Fibroblast of skin of right biceps (primary cell): ENCODE data around the gene SH2D7.
A peak's percentile ranks its signal among the peaks of the same experiment; 100 is the strongest.

Source experiments
- DNase-seq: peaks from one replicate; pipeline ENCODE4 v3.0.0-alpha.2; 2013

SH2D7 gene

DNA sequence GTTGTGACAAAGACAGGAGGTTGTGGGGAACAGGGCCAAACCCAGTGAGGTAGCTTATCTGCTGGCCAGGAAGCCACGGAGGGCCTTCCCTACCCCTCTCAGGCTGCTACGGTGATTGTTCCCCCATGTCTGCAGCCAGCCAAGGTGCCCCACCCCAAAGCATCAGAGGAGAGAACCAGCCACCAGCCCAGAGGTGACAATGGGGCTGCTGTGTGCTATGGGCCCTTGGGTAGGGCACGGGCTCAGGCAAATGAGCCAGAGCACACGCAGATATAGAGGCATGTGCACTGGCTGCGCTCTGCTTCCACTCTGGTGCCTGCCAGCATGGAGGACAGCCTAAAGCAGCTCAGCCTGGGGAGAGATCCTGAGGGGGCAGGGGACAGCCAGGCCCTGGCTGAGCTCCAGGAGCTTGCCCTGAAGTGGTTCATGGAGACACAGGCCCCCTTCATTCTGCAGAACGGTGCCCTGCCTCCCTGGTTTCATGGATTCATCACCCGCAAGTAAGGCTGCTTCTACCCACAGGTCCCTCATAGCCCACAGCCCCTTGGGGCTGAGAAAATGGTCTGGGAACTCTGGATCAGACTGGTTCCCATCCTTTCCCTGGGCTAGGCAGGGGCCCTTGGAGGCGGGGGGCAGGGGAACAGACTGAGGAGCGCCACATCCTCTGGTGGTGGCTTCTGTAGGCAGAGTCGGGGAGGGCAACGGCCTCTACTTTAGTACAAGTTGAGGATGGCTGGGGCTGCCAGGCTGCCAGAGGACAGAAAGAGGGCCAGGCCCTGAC lies at the start of gene SH2D7:
SH2D7 (plus strand) TSS at position 301 of the 781 bp plus-strand sequence; CDS start at position 325, 24 bp downstream.
- no peak for DNase-seq

DNA sequence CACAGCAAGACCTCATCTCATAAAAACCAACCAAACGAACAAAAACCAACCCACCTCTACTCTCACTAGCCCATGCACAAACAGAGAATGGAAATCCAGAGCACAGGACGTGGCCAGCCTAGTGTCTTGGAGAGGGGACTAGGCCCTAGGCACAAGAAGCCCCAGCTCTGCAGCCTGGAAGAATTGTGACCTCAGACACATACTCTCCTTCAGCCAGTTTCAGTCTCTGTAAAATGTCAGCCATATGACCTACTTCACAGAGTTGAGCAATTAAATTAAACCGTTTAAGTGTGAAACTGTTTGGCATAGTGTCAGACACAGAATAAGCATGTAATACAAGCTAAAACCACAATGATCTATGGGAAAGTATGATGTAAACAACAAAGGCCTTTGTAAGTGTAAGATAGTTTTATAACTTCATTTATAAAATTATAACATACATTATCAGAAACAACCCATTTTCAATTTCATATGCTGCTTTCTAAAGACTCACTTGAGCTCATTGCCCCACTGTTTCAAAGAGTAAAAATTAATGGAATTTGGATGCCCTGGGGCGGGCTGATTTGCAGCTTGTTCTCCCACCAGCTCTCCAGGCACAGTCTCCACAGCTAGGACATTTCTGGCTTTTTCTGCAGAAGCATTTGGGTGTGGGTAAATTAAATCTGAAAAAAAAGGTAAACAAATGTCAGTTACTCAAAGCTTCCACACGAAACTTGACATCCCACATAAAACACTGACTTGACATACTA lies 47.8 kb upstream of the SH2D7 start:
- DNase-seq = no peak

DNA sequence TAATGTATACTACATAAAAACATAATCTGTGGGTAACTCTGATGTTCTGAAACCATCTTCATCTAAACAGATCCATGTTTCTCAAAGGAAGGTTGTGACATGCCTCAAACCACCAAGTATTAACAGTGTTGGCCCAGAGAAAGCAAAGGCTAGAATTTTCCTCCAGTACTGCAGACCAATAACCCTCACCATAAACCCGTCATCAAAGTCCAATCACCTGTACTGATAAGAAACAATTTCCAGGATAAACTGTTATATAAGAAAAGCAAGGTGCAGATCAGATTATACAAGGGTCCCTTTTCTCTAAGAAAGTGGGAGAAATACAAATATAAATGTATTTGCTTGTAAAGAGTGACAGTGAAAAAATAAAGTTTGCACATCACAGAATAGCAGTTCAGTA lies 47.2 kb upstream of the SH2D7 start:
- no peak for DNase-seq

GRCh38 chr15:78046796-78047341 lies 45.5 kb upstream of the SH2D7 start:
- no peak for DNase-seq

DNA sequence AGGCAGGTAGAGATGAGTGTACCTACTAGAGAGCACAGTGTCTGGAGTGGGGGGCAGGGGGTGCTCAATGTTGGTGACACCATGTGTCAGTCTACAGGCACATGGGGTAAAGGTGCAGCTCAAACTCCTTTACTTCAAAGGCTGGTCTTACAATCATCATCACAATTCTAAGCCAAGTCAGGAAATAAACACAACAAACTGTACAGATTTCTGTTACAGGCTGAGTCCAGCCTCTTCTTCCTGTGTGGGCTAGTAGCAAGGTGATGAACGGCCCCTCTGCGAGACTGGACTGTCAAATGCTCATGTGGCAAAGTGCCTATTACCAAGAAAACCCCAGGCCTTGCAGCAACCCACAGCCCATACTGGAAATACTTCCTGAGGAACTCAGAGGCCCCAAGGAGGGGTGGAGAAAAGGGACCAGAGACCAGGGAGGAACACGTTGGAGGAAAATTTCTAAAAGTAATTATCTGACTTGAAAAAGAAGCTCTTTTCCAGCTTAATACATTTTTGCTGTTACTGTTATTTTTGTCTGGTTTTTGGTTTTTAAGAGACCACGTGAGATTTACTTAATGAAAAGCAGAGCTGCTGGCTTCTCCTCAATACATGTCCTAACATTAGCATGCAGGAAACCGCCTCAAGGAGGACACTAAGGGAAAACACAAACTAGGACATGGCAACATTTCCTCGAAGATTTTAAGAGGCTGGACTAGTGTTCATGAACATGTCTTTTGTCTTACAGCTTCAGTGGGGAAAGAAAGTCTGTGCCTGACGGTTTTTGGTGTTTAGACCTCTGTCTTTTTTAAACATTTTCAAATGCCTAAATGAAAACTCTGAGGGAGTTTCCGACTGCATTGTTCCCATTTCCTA lies 44.4 kb upstream of the SH2D7 start:
- peak; percentile 82 for DNase-seq

DNA sequence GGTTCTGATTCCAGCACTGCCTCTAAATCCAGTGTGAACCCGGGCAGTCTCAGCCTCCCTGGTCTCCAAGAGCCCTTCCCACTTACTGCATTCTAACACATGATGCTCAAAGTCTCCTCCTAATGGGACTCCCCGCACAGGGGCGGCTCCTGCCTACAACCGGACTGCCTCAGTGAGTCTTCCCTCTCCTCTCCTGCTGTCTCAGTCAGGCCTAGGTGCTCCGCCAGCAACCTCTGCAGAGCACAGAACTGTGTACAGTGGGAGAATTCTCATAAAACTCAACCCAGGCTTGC lies 43.8 kb upstream of the SH2D7 start:
- DNase-seq = no peak

DNA sequence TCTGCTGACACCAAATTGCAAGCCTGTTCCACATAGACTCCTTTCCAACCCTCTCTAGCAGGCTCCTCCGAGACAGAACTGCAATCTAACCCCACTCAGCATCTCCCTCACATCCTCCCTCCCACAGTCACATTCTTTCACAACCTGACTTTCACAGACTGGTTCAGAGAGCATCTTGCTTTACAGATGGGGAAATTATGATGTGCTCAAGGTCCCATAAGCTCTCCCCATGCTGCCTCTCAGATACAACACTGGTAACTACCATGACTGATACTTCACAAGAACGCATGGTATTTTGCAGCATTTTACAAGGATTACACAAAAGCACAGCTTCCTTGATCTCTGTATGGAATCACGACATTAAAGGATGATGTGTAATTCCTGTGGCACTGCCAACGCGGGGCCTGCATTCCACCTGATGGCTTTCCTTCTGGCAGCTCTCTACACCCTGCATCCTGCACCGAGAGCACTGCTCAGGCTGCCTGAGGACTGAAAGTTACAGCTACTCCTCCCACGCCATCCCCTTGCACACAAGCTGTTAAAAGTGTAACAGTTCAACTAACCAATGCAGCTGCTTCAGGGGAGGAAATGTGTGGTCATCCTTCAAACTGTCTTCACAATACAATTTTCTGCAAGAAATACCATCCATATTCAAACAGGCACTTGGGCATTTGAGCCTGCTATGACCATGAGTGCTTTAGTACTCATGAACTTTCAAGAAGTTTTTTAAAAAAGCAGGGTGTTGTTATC lies 42.5 kb upstream of the SH2D7 start:
- peak; percentile 89 for DNase-seq

GRCh38 chr15:78050441-78050809 lies 41.9 kb upstream of the SH2D7 start:
- DNase-seq = no peak

DNA sequence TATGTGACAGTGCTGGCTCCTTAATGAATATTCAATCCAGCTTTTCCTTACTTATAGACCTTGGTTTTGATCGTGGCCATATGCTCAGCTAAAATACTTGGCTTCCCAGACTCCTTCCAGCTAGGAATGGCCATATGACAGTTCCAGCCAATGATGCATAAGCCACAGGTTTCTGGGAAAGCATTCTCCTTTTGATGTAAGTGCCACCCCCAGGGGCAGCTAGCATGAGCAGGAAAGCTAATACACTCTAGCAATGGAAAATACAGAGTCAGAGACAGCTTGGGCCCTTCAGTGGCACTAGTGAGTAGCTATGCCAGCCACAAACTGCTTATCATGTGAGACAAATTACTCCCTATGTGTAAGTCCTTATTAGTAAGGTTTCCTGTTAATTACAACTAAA lies 41.5 kb upstream of the SH2D7 start:
- DNase-seq = peak; percentile 28

DNA sequence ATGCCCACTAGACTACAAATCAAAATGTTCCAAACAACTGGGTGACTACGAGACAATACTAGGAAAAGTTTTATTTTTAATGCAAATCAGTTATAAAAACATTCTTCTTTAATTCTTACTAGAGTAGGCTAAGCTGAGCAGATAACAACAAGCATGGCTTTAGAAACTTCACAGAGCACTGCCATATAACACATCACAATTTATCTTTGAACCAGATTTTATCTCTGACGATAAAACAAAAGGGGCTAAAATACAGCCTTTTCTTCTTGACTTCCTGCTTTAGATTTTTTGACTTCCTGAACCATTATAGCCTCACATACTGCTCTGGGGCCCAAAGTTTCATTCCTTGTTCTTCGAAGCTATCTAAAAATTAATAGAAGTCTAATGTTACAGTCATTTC lies 40.8 kb upstream of the SH2D7 start:
- DNase-seq = no peak

- DNase-seq = peak; percentile 60
These were observed 40.4 kb upstream of the SH2D7 start for GRCh38 chr15:78052001-78052401.

- no peak for DNase-seq
These were observed 39.8 kb upstream of the SH2D7 start for GRCh38 chr15:78052545-78052944.

GRCh38 chr15:78054518-78054917 lies 37.8 kb upstream of the SH2D7 start:
- no peak for DNase-seq

DNA sequence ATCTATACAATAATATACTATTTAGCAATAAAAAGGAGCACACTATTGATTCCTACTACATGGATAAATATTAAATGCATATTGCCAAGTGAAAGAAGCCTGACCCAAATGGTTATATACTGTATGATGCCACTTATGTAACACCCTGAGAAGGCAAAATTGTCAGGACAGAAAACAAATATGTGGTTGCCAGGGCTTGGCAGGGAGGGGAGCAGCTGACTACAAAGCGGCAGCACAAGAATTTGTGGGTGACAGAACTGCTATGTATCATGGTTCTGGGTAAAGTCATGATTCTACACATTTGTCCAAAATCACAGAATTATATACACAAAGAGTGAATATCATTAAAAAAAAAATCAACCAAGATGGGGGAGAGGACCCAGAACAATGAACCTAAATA lies 37.4 kb upstream of the SH2D7 start:
- no peak for DNase-seq

GRCh38 chr15:78055919-78056713 lies 36.2 kb upstream of the SH2D7 start:
- no peak for DNase-seq

- peak; percentile 45 for DNase-seq
These were observed 35.6 kb upstream of the SH2D7 start for GRCh38 chr15:78056714-78057269.

DNA sequence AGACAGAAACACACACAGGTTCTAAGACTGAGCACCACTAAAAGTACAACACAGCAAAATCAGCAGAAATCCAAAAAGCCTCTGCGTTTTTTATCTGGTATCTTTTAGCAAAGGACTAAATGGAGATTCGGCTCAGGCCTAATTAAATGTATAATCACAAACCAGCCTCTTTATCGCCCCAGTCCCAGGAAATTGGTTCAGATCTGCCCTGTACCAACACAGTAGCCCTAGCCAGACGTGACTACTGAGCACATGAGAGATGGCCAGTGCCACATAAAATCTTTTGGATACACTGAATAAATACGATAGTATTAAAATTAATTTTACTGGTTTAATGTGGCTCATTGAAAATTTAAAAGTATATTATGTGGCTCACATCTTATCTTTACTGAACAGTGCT lies 34.6 kb upstream of the SH2D7 start:
- no peak for DNase-seq

DNA sequence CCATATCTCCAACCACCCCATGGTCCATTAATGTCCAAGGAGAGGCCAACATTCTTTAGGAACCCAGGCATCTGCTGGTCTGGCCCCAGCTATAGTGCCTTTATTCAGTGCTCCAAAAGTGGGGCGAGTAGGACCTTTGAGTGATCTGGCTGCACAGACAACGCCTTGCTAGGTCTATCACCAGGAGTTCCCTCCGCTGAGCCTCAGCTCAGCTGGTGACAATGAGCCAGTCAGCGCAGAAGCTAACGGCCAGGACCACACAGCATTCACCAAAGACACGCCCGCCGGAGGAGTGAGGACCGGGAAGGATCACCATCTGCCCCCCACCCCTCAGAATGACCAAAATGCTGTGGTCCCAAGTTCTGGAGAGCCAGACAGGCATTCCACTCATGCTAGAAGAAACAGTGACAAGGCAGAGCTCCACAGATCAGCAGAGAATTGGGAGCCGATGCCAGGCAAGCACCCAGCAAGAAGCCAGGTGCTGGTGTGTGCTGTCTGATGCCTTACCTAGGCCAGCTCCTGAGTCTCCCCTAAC lies 33.9 kb upstream of the SH2D7 start:
- DNase-seq = no peak

DNA sequence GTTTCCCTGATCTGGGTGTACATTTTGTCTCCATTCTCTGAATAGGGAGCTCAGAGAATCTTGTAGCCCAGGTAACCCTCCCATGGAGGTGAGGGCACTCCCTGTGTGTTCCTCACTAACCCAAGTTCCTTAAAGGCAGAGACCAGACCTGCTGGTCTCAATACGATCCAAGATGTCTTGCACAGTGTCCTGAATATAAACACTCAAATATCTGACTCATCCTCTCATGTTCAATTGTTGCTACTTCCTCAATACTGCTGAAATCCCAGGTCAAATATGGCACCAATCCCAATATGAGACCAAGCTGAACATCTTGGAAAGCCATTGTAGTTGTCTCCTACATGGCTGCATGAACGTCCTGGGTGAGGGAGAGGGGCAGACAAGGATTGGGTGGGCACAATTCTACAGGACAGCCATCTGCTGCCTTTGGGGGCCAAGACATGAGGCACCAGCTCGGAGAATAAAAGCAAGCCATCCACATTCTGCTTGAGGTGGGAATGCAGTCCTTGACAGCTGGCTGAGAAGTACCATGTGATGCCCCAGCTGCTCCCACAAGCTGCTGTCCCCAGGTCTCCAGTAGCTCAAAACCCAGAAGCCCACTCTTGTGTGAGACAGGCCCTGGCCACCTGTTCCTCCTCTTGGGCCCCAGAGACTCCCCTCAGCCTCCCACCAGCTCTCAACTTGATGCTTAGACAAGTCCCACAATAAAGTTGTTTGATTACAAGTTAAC lies 33.1 kb upstream of the SH2D7 start:
- DNase-seq = no peak

DNA sequence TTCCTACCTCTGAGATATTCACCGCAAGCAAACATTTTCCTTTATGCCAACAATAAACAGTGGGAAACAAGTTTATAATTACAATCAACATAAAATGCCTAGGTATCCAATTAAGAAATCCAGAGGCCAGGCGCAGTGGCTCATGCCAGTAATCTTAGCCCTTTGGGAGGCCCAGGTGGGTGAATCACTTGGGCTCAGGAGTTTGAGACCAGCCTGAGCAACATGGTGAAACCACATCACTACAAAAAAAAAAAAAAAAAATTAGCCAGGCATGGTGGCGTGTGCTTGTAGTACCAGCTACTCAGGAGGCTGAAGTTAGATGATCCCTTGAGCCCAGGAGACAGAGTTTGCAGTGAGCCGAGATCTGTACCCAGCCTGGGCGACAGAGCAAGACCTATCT lies 32.1 kb upstream of the SH2D7 start:
- DNase-seq = no peak
